Natural killer cell (primary cell): ENCODE data around the gene CSMD2. TPM values are rescaled to one million over a fixed set of nuclear protein-coding genes. Genes with fewer than 3 reads are reported as not detected.

Source experiments
- ATAC-seq, 3 donors: fragments of 150-1000 bp in 2 of 3; fragments of 200-7000 bp in 1 of 3; cut with Tn5 transposase; 1 replicate in 1 of 3; 2 replicates in 2 of 3; pipeline ENCODE4 v1.10.0; 2021; ENCODE audit warnings: mild to moderate bottlenecking in 2 of 3, moderate library complexity in 2 of 3
- DNase-seq, 2 donors: peaks; one replicate each; pipeline versions ENCODE4 v3.0.0 to v3.0.0-alpha.2; 2013 to 2021; ENCODE audit warnings: mixed read lengths in 1 of 2
- H3K27ac ChIP-seq: one replicate; pipeline ENCODE4 v1.5.1; 2013; ENCODE audit warnings: mild to moderate bottlenecking, low read length
- H3K27me3 ChIP-seq: one replicate; pipeline ENCODE4 v1.6.1; 2013; ENCODE audit warnings: low read length; ENCODE audit not compliant: control insufficient read depth, insufficient read depth
- H3K36me3 ChIP-seq: one replicate; pipeline ENCODE4 v1.6.1; 2013; ENCODE audit warnings: low read length; ENCODE audit not compliant: control insufficient read depth, insufficient read depth
- H3K4me1 ChIP-seq: one replicate; pipeline ENCODE4 v1.6.1; 2013; ENCODE audit warnings: low read length; ENCODE audit not compliant: control insufficient read depth, insufficient read depth
- H3K4me3 ChIP-seq: one replicate; pipeline ENCODE4 v1.5.1; 2013; ENCODE audit warnings: low read length
- H3K9me3 ChIP-seq: one replicate; pipeline ENCODE4 v1.6.1; 2013; ENCODE audit warnings: low read length; ENCODE audit not compliant: control insufficient read depth, insufficient read depth
- H3K27ac Mint-ChIP-seq, 2 donors: one replicate each; pipeline ENCODE4 v1.8.0; 2022; ENCODE audit warnings: mild to moderate bottlenecking in 2 of 2, mixed read lengths in 2 of 2, moderate library complexity in 1 of 2
- H3K27me3 Mint-ChIP-seq, 2 donors: one replicate each; pipeline ENCODE4 v1.8.0; 2022; ENCODE audit warnings: low read depth in 2 of 2, mixed read lengths in 2 of 2
- H3K36me3 Mint-ChIP-seq: one replicate; pipeline ENCODE4 v1.8.0; 2022; ENCODE audit warnings: mixed read lengths
- H3K4me1 Mint-ChIP-seq, 2 donors: one replicate each; pipeline ENCODE4 v1.8.0; 2022; ENCODE audit warnings: mixed read lengths in 2 of 2
- H3K4me3 Mint-ChIP-seq: one replicate; pipeline ENCODE4 v1.8.0; 2022; ENCODE audit warnings: mild to moderate bottlenecking, moderate library complexity, mixed read lengths
- H3K9me3 Mint-ChIP-seq, 2 donors: one replicate each; pipeline ENCODE4 v1.8.0; 2022; ENCODE audit warnings: mixed read lengths in 2 of 2
- WGBS: methylation state at CpG from one replicate; pipeline ENCODE4 v1.1.7; 2013; ENCODE audit warnings: missing lambda C conversion rate; ENCODE audit not compliant: insufficient coverage; 5-methylcytosine and 5-hydroxymethylcytosine counted together
- intact Hi-C: fragments of 100-400 bp; cut with micrococcal nuclease; formaldehyde crosslinking; loops from one replicate; pipeline ENCODE4 v1.14.2; 2022
- total RNA-seq, 4 donors: library from RNA; stranded (reverse); fragments of 120-200 nt in 1 of 4; gene quantifications; one replicate each; pipeline versions ENCODE4 v1.2.3 to v1.2.4, GENCODE V29; 2013 to 2022
- TF ChIP-seq, protein P1 (sequence below): fragments of 200-600 bp; IDR thresholded peaks from one replicate; pipeline ENCODE4 v1.8.0; 2022; ENCODE audit warnings: antibody characterized with exemption

The CSMD2 gene
- total RNA-seq, 3 donors from 2014 or later (not counting 1 experiment from before 2014, with no cell fraction given) = not detected

DNA sequence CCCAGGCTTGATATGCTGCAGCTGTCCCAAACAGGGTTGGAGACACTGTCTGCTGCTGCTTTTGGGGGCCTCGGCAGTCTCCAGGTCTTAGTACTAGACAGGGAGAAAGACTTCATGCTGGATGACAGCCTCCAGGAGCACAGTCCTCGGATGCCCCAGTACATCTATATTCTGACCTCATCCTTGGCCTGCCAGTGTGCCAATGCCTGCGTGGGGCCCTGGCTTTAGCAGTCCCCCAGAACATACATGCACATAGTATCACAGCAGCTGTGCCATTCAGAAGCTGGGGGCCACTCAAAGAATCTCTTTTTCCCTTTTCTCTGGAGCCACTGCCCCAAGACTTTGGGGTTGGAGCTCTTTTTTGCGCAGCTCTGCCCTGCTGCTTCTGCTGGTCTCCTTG is 697.0 kb downstream of the CSMD2 start:
- no peak overlapping the region for H3K27ac ChIP-seq
- Mint-ChIP-seq H3K9me3 (no peaks in the 10 kb centered on the region), H3K36me3 (no peaks in the 10 kb centered on the region), H3K4me1 (peaks cover 18 to 19% of the 10 kb centered on the region in 2 donors), H3K27ac (no peak overlapping the region), H3K4me3 (no peak overlapping the region), H3K27me3 (no peaks in the 10 kb centered on the region)
- WGBS = 91% methylated on average over 4 of the region's 4 CpGs
- no peak for DNase-seq
- H3K4me3 ChIP-seq = no peak overlapping the region
- intact Hi-C loops = no loop called here
- no peaks in the 10 kb centered on the region for H3K9me3 ChIP-seq
- H3K27me3 ChIP-seq = no peaks in the 10 kb centered on the region
- H3K4me1 ChIP-seq = peaks cover 16% of the 10 kb centered on the region
- no peak for ATAC-seq
- TF ChIP-seq, protein P1, sequence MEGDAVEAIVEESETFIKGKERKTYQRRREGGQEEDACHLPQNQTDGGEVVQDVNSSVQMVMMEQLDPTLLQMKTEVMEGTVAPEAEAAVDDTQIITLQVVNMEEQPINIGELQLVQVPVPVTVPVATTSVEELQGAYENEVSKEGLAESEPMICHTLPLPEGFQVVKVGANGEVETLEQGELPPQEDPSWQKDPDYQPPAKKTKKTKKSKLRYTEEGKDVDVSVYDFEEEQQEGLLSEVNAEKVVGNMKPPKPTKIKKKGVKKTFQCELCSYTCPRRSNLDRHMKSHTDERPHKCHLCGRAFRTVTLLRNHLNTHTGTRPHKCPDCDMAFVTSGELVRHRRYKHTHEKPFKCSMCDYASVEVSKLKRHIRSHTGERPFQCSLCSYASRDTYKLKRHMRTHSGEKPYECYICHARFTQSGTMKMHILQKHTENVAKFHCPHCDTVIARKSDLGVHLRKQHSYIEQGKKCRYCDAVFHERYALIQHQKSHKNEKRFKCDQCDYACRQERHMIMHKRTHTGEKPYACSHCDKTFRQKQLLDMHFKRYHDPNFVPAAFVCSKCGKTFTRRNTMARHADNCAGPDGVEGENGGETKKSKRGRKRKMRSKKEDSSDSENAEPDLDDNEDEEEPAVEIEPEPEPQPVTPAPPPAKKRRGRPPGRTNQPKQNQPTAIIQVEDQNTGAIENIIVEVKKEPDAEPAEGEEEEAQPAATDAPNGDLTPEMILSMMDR = no peak
- no peaks in the 10 kb centered on the region for H3K36me3 ChIP-seq

DNA sequence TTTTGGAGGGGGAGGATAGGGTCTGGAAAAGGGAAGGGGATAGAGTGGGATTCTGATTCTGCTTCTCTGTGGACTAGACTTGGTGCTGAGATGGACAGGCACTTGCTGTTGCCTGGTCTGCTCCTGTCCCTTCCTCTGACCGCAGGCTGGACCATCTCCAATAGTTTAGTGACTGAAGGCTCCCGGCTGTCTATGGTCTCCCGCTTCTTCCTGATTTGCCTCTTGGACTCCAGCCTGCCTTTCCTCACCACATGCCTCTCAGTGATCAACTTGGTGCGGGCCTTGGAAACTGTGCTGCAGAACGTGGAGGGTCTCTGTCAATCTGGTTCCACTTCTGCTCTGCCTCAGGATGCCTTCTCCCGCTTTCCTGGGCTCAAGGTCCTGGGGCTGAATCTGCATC is 698.9 kb downstream of the CSMD2 start:
- H3K27ac ChIP-seq = no peak overlapping the region
- DNase-seq = no peak
- ATAC-seq = no peak
- H3K27me3 Mint-ChIP-seq = no peaks in the 10 kb centered on the region
- H3K4me3 Mint-ChIP-seq = no peak overlapping the region
- no peaks in the 10 kb centered on the region for H3K9me3 ChIP-seq
- intact Hi-C loops = no loop called here
- H3K36me3 ChIP-seq = no peaks in the 10 kb centered on the region
- TF ChIP-seq, protein P1 = no peak
- no peaks in the 10 kb centered on the region for H3K27me3 ChIP-seq
- no peak overlapping the region for H3K4me3 ChIP-seq
- no peaks in the 10 kb centered on the region for H3K9me3 Mint-ChIP-seq
- peaks cover 0 to 7% of the 10 kb centered on the region in 2 donors for H3K4me1 Mint-ChIP-seq
- no peak overlapping the region for H3K27ac Mint-ChIP-seq
- no peaks in the 10 kb centered on the region for H3K36me3 Mint-ChIP-seq
- peaks cover 10% of the 10 kb centered on the region for H3K4me1 ChIP-seq
- WGBS = 91% methylated on average over 6 of the region's 6 CpGs

DNA sequence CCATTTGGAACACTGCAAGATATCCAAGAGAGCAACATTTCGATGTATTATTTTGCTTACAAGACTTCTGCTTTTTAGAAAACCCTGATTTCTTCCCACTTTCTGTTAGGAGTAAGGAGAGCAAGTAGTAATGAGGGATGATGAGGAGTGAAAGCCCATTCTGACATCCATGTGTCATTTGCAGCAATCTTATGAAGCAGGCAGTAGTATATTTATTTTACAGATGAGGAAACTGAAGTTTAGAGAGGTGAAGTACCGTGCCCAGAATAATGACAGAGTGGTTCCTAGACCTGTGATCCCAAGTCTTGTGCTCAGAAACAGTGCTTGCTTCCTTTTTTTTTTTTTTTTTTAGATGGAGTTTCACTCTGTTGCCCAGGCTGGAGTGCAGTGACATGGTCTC is 699.7 kb downstream of the CSMD2 start:
- H3K9me3 Mint-ChIP-seq = no peaks in the 10 kb centered on the region
- Histone ChIP-seq H3K36me3 (no peaks in the 10 kb centered on the region), H3K9me3 (no peaks in the 10 kb centered on the region), H3K4me3 (no peak overlapping the region), H3K27ac (no peak overlapping the region), H3K27me3 (no peaks in the 10 kb centered on the region), H3K4me1 (peaks cover 11% of the 10 kb centered on the region)
- H3K36me3 Mint-ChIP-seq = no peaks in the 10 kb centered on the region
- no peaks in the 10 kb centered on the region for H3K27me3 Mint-ChIP-seq
- WGBS = 96% methylated on average over 2 of the region's 2 CpGs
- H3K4me1 Mint-ChIP-seq = peaks cover 0 to 1% of the 10 kb centered on the region in 2 donors
- TF ChIP-seq, protein P1 = no peak
- intact Hi-C loops = no loop called here
- DNase-seq (no peak), ATAC-seq (no peak)
- no peak overlapping the region for H3K4me3 Mint-ChIP-seq
- H3K27ac Mint-ChIP-seq = no peak overlapping the region

DNA sequence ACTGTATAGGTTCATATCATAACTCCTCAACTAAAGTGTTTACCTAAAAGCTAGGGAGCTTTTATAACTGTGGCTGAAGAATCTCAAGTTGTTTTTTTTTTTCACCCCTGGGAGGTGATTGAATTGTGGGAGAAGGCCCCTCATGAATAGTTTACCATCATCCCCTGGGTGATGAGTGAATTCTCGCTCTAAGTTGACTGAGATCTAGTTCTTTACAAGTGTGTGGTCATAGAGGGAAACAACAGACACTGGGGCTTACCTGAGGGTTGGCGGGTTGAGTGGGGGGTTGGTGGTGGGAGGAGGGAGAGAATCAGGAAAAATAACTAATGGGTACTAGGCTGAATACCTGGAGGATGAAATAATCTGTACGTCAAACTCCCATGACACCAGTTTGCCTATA is 700.5 kb downstream of the CSMD2 start:
- DNase-seq (no peak), ATAC-seq (no peak)
- Mint-ChIP-seq H3K27ac (no peak overlapping the region), H3K36me3 (no peaks in the 10 kb centered on the region), H3K4me3 (no peak overlapping the region), H3K4me1 (no peaks in the 10 kb centered on the region), H3K9me3 (no peaks in the 10 kb centered on the region), H3K27me3 (peaks cover 5 to 7% of the 10 kb centered on the region in 2 donors)
- H3K9me3 ChIP-seq = no peaks in the 10 kb centered on the region
- no peak overlapping the region for H3K4me3 ChIP-seq
- no peaks in the 10 kb centered on the region for H3K27me3 ChIP-seq
- H3K27ac ChIP-seq = no peak overlapping the region
- H3K36me3 ChIP-seq = no peaks in the 10 kb centered on the region
- TF ChIP-seq, protein P1 = no peak
- WGBS = 89% methylated on average over 3 of the region's 3 CpGs
- intact Hi-C loops = no loop called here
- H3K4me1 ChIP-seq = peaks cover 12% of the 10 kb centered on the region
